ENCODE data around the gene ZNF407. TPM values are rescaled to one million over a fixed set of nuclear protein-coding genes. Genes with fewer than 3 reads are reported as not detected.

ZNF407 gene
- total and polyA plus RNA-seq, 2 of the 13 experiments (the other 11 are each of a cell fraction or from before 2014, with no cell fraction given), result 2.3 to 8.7 TPM

DNA sequence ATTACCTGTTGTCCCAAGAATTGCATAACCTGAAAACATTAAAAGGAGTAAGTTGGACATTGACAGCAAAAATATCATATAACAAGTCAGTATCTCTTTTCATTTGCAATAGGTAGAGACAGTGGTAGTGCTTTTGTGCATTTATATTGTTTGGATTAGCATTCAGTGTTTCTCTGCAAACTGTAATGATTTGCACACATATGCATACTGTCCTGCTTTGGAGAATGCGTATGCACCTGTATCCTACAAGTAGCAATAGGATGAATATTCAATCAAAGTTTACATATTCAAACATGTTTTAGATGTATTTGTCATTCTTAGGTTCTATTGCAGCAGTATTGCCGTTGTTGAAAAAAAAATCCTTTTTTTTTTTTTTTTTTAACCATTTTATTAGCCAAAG is 201.9 kb downstream of the ZNF407 start:
- TF ChIP-seq RCOR2 (CRISPR knock-in tag; IDR thresholded peaks at IDR 0.05) (no peak), ZNF549 (CRISPR knock-in tag; IDR thresholded peaks at IDR 0.05) (no peak), ZNF335 (CRISPR knock-in tag; IDR thresholded peaks at IDR 0.05) (no peak), NR3C1 (CRISPR knock-in tag; IDR thresholded peaks at IDR 0.05) (no peak), ZBTB49 (CRISPR knock-in tag; IDR thresholded peaks at IDR 0.05; ENCODE audit: borderline replicate concordance) (no peak), ZNF296 (CRISPR knock-in tag; conservative IDR thresholded peaks at IDR 0.05) (no peak), USF2 (IDR thresholded peaks at IDR 0.05; ENCODE audit: low read depth, low read length) (no peak), USF2 (CRISPR knock-in tag; IDR thresholded peaks at IDR 0.05; ENCODE audit: borderline replicate concordance) (no peak), GATAD1 (CRISPR knock-in tag; IDR thresholded peaks at IDR 0.05) (no peak), IRX3 (CRISPR knock-in tag; IDR thresholded peaks at IDR 0.05; ENCODE audit: borderline replicate concordance, low read depth) (no peak), HDAC6 (IDR thresholded peaks at IDR 0.05; ENCODE audit: low read depth, low read length) (no peak), GABPA (IDR thresholded peaks at IDR 0.05; ENCODE audit: low read depth, low read length) (no peak), GABPA (CRISPR knock-in tag; IDR thresholded peaks at IDR 0.05; ENCODE audit: low read depth) (no peak), ZMAT3 (CRISPR knock-in tag; conservative IDR thresholded peaks at IDR 0.05) (no peak)
- intact Hi-C loops (cut with micrococcal nuclease; ENCODE audit: unreplicated experiment), result no loop called here
- Histone ChIP-seq H3K27ac (ENCODE audit: extremely low read length, insufficient read depth, low read length) (no peak overlapping the region), H3K36me3 (replicated peaks in 1 of 2; ENCODE audit: control insufficient read depth in 1 of 2, insufficient read depth in 2 of 2, low read length in 2 of 2) (no peaks in the 10 kb centered on the region), H3K9me3 (ENCODE audit: low read length) (no peaks in the 10 kb centered on the region), H3K4me2 (ENCODE audit: low read depth, low read length) (no peak overlapping the region), H3K27me3 (ENCODE audit: control insufficient read depth in 1 of 2, insufficient read depth in 2 of 2, low read length in 2 of 2) (no peaks in the 10 kb centered on the region), H3K4me3 (replicated peaks in 1 of 3; ENCODE audit: insufficient read depth in 1 of 3, low read depth in 2 of 3, low read length in 3 of 3) (no peak overlapping the region), H3K4me1 (ENCODE audit: insufficient read depth, low read length) (no peaks in the 10 kb centered on the region), H4K20me1 (ENCODE audit: insufficient read depth, low read length) (no peaks in the 10 kb centered on the region), H3K9ac (ENCODE audit: insufficient read depth, low read depth, low read length) (no peak overlapping the region), H2AFZ (ENCODE audit: low read length) (no peak overlapping the region), H3K79me2 (ENCODE audit: insufficient read depth, low read length) (no peaks in the 10 kb centered on the region)
- ATAC-seq (no peak), FAIRE-seq (no peak), DNase-seq (ENCODE audit: low spot score) (no peak)
- WGBS (ENCODE audit: low lambda C conversion rate), result 98% methylated on average over 2 of the region's 2 CpGs
- in situ Hi-C loops (cut with HindIII; ENCODE audit: extremely low pct_ligation_motif_present, low pct_unique_long_range_greater_than_20kb), result no loop called here
- ChIA-PET CTCF (ENCODE audit: low intra/inter-chr PET ratio, low total read pairs) (no interaction called here), POLR2A (no interaction called here)
- BruUV-seq (replicated peaks), result no TSS peak
